Measurements from ENCODE around the gene ZNF555.

DNA sequence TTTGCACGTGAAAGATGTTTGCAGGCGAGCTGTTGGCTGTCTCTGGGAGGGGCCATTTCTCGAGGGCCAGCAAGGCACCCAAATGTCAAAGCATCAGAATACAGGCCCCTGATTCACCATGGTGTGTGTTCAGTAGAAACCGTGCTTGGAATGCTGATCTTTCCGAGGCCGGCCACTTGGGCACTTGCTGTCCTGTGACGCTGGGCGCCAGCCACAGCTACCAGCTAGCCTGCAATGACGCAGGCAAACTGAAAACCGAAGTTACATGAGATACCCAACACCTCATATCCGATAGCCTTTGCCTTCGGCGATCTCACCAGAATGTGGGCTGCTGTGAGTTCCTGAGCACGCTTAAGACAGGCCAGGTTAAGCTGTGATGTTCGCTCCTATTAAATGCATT, 44.0 kb upstream of the ZNF555 start:
- TF ChIP-seq, protein P1, sequence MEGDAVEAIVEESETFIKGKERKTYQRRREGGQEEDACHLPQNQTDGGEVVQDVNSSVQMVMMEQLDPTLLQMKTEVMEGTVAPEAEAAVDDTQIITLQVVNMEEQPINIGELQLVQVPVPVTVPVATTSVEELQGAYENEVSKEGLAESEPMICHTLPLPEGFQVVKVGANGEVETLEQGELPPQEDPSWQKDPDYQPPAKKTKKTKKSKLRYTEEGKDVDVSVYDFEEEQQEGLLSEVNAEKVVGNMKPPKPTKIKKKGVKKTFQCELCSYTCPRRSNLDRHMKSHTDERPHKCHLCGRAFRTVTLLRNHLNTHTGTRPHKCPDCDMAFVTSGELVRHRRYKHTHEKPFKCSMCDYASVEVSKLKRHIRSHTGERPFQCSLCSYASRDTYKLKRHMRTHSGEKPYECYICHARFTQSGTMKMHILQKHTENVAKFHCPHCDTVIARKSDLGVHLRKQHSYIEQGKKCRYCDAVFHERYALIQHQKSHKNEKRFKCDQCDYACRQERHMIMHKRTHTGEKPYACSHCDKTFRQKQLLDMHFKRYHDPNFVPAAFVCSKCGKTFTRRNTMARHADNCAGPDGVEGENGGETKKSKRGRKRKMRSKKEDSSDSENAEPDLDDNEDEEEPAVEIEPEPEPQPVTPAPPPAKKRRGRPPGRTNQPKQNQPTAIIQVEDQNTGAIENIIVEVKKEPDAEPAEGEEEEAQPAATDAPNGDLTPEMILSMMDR (IDR thresholded peaks at IDR 0.05 in 8 of 11, conservative IDR thresholded peaks at IDR 0.05 in 3 of 11), result no peak
- TF ChIP-seq POLR2AphosphoS5 (IDR thresholded peaks at IDR 0.05), result no peak
